Subcutaneous abdominal adipose tissue (tissue), 5 donors: ENCODE results near the gene PITX3.

Experiments used
- H3K27ac ChIP-seq: one replicate; pipeline ENCODE4 v1.7.0; 2013; ENCODE audit warnings: low read depth, mild to moderate bottlenecking, inconsistent platforms, low read length, moderate library complexity
- H3K27me3 ChIP-seq, 5 donors: one replicate each; pipeline ENCODE4 v1.7.0; 2013; ENCODE audit warnings: low read length in 5 of 5, inconsistent platforms in 1 of 5; ENCODE audit not compliant: control insufficient read depth in 5 of 5, insufficient read depth in 4 of 5
- H3K36me3 ChIP-seq, 5 donors: one replicate each; pipeline ENCODE4 v1.7.0; 2013; ENCODE audit warnings: low read length in 5 of 5; ENCODE audit not compliant: control insufficient read depth in 5 of 5, insufficient read depth in 5 of 5
- H3K4me1 ChIP-seq, 5 donors: one replicate each; pipeline ENCODE4 v1.7.0; 2013; ENCODE audit warnings: low read length in 5 of 5, mild to moderate bottlenecking in 3 of 5, moderate library complexity in 1 of 5; ENCODE audit not compliant: control insufficient read depth in 5 of 5, insufficient read depth in 5 of 5
- H3K4me3 ChIP-seq, 5 donors: one replicate each; pipeline ENCODE4 v1.7.0; 2013; ENCODE audit warnings: low read length in 5 of 5, low read depth in 1 of 5
- H3K9ac ChIP-seq, 5 donors: one replicate each; pipeline ENCODE4 v1.7.0; 2013; ENCODE audit warnings: low read length in 5 of 5, mild to moderate bottlenecking in 4 of 5, moderate library complexity in 3 of 5
- H3K9me3 ChIP-seq, 5 donors: one replicate each; pipeline ENCODE4 v1.7.0; 2013; ENCODE audit warnings: low read length in 5 of 5; ENCODE audit not compliant: control insufficient read depth in 5 of 5
- donor health status: healthy.
- donor health status: healthy.
- donor health status: healthy.
- donor health status: healthy.
- donor health status: healthy.

PITX3 gene

DNA sequence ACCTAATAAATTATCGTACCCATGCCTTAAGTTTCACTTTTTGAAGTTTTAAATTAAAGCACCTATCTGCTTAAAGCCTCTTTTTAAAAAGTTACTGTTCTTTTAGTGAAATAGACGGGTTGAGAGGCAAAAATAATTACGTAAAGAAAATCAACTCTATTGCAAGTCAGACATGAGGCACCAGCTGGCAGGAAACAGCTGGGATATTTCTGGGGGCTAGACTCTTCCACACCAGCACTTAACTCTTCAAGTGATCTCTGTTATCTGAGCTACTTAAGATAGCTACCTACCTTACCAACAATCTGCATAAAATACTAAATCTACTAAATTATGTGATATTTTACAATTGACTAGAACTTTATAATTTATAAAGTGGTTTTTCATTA lies 39.8 kb upstream of the PITX3 start:
- Histone ChIP-seq H3K27me3 (no peaks in the 10 kb centered on the region), H3K27ac (peak overlapping the region; percentile 34), H3K9ac (peak overlapping the region in 1 of 5 donors; percentile 40), H3K4me3 (no peak overlapping the region), H3K36me3 (peaks cover 0 to 3% (median 0%) of the 10 kb centered on the region in 5 donors), H3K9me3 (no peaks in the 10 kb centered on the region), H3K4me1 (peaks cover 2 to 15% (median 13%) of the 10 kb centered on the region in 5 donors)

DNA sequence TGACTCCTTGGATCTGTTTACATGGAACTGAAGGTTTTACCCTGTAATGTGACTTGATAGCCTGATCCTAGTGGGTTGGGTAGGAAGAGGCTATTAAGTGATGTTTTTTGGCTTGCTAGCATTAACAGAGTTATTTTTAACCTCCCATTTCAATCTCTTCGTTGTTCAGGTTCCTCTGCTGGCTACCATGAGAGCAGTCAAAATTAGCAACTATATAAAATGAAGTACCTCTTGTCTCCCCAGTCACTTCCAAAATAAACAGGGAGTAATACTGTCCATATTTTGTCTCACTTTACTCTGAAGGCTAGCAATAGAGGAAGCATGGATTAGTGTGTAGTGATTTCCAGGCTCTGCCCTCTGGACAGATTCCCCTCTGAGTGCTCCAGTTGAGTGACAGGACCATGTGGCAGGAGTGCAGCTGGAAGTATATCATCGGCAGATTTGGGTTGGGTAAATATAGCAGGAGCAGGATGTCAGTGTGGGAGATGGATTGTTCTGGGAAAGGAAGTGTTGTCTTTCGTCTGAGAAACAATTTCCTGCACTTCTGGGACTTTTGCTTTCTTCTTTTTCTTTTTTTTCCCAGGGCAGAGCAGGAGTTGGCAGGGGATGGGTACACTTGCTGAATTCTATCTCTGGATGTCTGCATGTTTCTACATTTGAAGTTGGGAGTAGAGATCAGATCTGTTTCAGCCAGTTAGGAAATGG lies 39.2 kb upstream of the PITX3 start:
- Histone ChIP-seq H3K4me3 (peak overlapping the region in 1 of 5 donors; percentile 24), H3K27ac (peak overlapping the region; percentile 34)

DNA sequence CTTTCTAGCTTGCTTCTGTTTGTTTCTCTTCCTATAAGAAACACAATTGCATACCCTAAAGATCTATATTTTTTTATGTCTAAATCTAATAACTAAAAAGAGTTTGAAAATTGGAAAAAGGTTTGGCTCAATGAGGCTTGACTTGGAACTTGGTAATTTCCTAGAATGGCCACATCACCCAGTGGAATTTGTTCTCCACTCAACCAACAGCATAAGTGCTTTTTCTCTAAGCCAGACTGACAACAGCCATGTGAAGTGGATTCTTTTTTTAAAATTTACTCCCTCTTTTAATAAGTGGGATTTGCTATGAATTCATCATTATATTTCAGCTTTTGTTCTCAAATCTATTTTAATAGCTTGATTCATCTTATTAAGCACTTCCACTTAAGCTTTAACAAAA lies 37.8 kb upstream of the PITX3 start:
- no peak overlapping the region for H3K27ac ChIP-seq
- H3K4me3 ChIP-seq, result no peak overlapping the region
- H3K9me3 ChIP-seq, result no peaks in the 10 kb centered on the region
- H3K4me1 ChIP-seq, result peaks cover 4 to 20% (median 16%) of the 10 kb centered on the region in 5 donors
- no peaks in the 10 kb centered on the region for H3K27me3 ChIP-seq
- H3K36me3 ChIP-seq, result peaks cover 0 to 3% (median 0%) of the 10 kb centered on the region in 5 donors
- no peak overlapping the region for H3K9ac ChIP-seq

More for the DNA sequence above, 39.2 kb upstream of the PITX3 start:
- Histone ChIP-seq H3K36me3 (peaks cover 0 to 3% (median 0%) of the 10 kb centered on the region in 5 donors), H3K9me3 (no peaks in the 10 kb centered on the region), H3K27me3 (no peaks in the 10 kb centered on the region), H3K4me1 (peaks cover 2 to 15% (median 13%) of the 10 kb centered on the region in 5 donors), H3K9ac (peak overlapping the region in 2 of 5 donors; percentile 33 to 40)

DNA sequence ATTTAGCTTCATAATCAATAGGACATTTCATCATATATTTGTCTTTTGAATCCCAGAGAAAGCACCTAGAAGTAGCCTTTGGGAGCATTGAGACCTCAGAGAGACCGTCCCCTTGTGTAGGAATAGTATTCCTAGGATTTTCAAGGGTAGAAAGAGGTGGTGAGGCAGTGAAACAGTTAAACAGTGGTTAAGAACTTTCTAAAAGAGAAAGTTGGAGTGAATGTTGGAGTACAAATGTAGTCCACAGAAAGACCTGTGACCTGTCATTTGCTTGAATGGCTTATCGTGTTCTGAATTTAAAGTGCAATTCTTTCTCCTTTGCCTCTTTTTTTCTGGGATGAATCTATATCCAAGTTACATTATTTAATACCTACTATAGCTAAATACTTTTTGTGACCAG lies 34.0 kb upstream of the PITX3 start:
- H3K4me3 ChIP-seq, result no peak overlapping the region

DNA sequence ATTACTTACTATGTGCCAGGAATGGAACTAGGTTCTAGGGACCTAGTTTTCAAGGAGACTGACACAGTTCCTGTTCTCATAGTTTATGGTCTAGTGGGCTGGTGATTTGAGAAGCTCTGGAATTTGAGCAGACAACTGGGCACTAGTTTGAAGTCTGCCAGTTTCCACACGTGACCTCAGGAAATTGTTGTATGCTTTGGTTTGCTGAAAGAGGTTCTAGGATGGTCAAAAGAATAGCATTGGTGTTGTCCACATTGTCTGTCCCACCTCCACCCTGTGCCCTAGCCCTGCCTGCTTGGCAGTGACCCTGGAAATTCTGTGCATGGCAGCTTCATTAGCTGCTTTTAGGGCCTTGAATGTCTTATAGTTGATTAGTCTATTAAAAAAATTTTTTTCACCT lies 32.8 kb upstream of the PITX3 start:
- H3K36me3 ChIP-seq, result no peaks in the 10 kb centered on the region
- H3K9me3 ChIP-seq, result no peaks in the 10 kb centered on the region
- H3K4me1 ChIP-seq, result peaks cover 2 to 14% (median 6%) of the 10 kb centered on the region in 5 donors
- H3K27ac ChIP-seq, result no peak overlapping the region
- H3K27me3 ChIP-seq, result no peaks in the 10 kb centered on the region
- no peak overlapping the region for H3K4me3 ChIP-seq
- no peak overlapping the region for H3K9ac ChIP-seq

More for the DNA sequence above, 34.0 kb upstream of the PITX3 start:
- peaks cover 2 to 14% (median 9%) of the 10 kb centered on the region in 5 donors for H3K4me1 ChIP-seq
- no peak overlapping the region for H3K27ac ChIP-seq
- H3K9me3 ChIP-seq, result no peaks in the 10 kb centered on the region
- peak overlapping the region in 1 of 5 donors; percentile 28 for H3K9ac ChIP-seq
- no peaks in the 10 kb centered on the region for H3K36me3 ChIP-seq
- H3K27me3 ChIP-seq, result no peaks in the 10 kb centered on the region

DNA sequence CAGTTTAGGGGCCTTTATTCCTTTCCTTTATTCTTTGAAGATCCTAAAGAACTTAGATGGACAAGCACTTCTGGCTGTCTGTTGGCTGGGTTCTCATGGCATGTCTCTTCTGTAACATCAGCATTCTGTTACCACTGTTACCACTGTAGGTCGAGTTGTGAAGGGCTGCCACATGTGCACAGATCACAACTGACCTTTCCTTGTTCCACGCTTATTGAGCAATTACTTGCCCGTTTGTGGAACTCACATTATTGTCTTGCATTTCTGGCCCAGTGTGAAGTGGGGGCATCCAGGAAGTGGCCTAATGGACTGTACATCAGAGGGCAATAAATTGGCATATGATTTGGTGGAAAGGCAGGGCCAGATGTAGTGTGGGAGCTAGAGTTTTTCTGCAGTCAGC lies 27.7 kb upstream of the PITX3 start:
- Histone ChIP-seq H3K9me3 (no peaks in the 10 kb centered on the region), H3K36me3 (peaks cover 0 to 3% (median 0%) of the 10 kb centered on the region in 5 donors), H3K9ac (no peak overlapping the region), H3K27ac (peak overlapping the region; percentile 66), H3K4me1 (peaks cover 6 to 24% (median 20%) of the 10 kb centered on the region in 5 donors), H3K27me3 (no peaks in the 10 kb centered on the region), H3K4me3 (no peak overlapping the region)

DNA sequence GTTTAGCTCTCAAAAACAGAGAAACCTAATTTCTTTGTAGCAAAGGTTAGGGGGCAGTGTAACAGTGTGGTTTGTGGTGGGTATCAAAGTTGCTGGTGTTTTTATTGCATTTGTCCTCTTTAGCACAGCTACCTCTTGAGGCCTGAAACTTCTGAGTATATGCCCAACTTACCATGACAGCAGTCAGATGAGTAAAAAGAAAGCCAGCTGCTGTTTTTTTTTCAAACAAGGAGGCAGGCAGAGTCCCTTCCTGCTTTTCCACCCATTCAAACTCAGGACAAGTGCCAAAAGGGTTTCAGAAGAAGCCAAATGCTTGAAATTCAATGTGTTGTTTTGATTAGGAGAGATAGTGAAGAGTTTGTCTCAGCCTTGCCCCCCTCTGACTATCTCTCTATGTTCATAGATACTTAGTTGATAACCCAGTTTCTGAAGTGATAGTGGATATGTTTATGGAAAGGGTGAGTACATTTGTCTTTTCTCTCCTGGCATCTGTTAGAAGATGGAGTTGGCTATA lies 27.1 kb upstream of the PITX3 start:
- Histone ChIP-seq H3K9ac (no peak overlapping the region), H3K27me3 (no peaks in the 10 kb centered on the region), H3K27ac (peak overlapping the region; percentile 66), H3K9me3 (no peaks in the 10 kb centered on the region), H3K4me3 (no peak overlapping the region), H3K36me3 (peaks cover 0 to 5% (median 0%) of the 10 kb centered on the region in 5 donors), H3K4me1 (peaks cover 6 to 28% (median 19%) of the 10 kb centered on the region in 5 donors)

DNA sequence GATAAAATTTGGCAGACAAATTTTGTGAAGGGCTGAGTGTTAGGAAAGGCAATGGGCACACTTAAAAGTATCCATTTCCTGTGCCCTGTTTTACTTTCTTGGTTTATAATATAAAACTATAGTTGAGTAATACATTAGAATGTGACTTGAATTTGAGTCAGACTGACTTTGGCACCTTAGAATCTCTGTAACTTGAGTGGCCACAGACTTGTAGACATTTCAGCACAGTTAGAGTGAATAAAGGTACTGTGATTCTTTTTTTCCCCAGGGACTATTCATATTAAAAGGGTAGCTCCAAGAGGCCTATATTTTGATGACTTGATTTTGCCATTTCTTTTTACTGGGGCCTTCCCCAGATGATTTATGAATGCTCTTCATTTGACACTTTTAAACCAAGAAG lies 26.4 kb upstream of the PITX3 start:
- H3K4me3 ChIP-seq, result no peak overlapping the region
- H3K9me3 ChIP-seq, result no peaks in the 10 kb centered on the region
- H3K9ac ChIP-seq, result peak overlapping the region in 1 of 5 donors; percentile 11
- H3K27ac ChIP-seq, result peak overlapping the region; percentile 66
- peaks cover 0 to 5% (median 2%) of the 10 kb centered on the region in 5 donors for H3K36me3 ChIP-seq
- no peaks in the 10 kb centered on the region for H3K27me3 ChIP-seq
- H3K4me1 ChIP-seq, result peaks cover 6 to 35% (median 25%) of the 10 kb centered on the region in 5 donors

DNA sequence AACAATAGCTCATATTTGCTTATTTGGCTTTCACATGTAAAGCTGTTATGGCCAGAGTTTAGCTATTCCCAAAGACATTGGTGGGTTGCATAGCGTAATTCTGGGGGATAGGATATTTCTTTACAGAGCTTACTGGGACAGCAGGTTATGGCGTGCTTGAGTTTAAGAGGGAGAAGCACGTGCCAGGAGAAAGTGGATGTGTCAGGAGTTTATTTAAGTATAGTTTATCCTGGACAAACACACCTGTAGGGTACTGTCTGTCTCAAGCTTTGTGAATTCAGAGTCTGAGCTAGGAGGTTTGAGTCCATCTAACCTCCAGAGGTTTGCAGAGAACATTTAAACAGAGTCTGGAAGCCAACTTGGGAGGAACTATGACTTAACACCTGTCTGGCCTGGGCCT lies 25.4 kb upstream of the PITX3 start:
- Histone ChIP-seq H3K4me1 (peaks cover 6 to 45% (median 34%) of the 10 kb centered on the region in 5 donors), H3K27me3 (no peaks in the 10 kb centered on the region), H3K9me3 (no peaks in the 10 kb centered on the region)

DNA sequence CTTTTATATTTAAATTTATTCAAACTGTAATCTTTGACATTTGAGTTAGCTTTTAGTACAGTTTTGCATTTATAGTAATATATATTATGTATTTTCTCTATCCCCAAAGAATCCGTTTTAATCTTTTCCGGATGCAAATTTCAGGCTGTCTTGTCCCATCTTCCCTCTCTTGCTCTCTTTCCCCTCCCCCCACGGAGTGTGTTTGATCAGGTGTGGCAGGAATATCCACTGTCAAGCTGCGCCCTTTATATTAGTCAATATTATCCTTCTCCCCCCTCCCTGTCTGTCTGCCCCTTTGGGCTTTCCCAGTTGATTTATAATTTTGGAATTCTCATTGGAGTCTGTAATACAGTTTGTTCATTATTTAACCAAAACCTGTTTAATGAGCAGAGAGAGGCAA lies 23.1 kb upstream of the PITX3 start:
- H3K27ac ChIP-seq, result no peak overlapping the region
- H3K36me3 ChIP-seq, result peaks cover 9 to 25% (median 15%) of the 10 kb centered on the region in 5 donors
- no peaks in the 10 kb centered on the region for H3K27me3 ChIP-seq
- H3K9me3 ChIP-seq, result no peaks in the 10 kb centered on the region
- peaks cover 6 to 42% (median 34%) of the 10 kb centered on the region in 5 donors for H3K4me1 ChIP-seq
- H3K9ac ChIP-seq, result no peak overlapping the region
- no peak overlapping the region for H3K4me3 ChIP-seq

More for the DNA sequence above, 25.4 kb upstream of the PITX3 start:
- Histone ChIP-seq H3K27ac (no peak overlapping the region), H3K4me3 (no peak overlapping the region), H3K9ac (no peak overlapping the region), H3K36me3 (peaks cover 0 to 8% (median 7%) of the 10 kb centered on the region in 5 donors)
